Measurements from ENCODE around the gene LAPTM5.
"Not testable (repeated sequence)": the region's sequence is repeated elsewhere in the genome, so short reads cannot be mapped to it uniquely, and the experiment has no call there.

DNA sequence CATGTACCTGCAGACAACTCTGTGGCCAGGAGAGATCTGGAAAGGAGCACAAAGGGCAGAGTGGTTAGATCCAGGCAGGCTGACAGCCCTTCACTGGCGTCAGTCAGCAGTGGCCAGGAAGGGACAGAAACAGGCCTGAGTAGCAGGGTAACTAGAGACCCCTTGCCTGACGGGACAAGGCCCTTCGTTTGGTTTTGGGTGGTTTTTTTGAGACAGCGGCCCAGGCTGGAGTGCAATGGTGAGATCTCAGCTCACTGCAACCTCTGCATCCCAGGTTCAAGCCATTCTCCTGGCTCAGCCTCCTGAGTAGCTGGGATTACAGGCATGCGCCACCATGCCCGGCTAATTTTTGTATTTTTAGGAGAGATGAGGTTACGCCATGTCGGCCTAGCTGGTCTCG, 69.1 kb downstream of the LAPTM5 start:
- TF ChIP-seq, protein P1, sequence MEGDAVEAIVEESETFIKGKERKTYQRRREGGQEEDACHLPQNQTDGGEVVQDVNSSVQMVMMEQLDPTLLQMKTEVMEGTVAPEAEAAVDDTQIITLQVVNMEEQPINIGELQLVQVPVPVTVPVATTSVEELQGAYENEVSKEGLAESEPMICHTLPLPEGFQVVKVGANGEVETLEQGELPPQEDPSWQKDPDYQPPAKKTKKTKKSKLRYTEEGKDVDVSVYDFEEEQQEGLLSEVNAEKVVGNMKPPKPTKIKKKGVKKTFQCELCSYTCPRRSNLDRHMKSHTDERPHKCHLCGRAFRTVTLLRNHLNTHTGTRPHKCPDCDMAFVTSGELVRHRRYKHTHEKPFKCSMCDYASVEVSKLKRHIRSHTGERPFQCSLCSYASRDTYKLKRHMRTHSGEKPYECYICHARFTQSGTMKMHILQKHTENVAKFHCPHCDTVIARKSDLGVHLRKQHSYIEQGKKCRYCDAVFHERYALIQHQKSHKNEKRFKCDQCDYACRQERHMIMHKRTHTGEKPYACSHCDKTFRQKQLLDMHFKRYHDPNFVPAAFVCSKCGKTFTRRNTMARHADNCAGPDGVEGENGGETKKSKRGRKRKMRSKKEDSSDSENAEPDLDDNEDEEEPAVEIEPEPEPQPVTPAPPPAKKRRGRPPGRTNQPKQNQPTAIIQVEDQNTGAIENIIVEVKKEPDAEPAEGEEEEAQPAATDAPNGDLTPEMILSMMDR (IDR thresholded peaks at IDR 0.05): not testable (repeated sequence)
- not testable (repeated sequence) for TF ChIP-seq EZH2 (IDR thresholded peaks at IDR 0.05; ENCODE audit: borderline replicate concordance, insufficient read depth, low read depth, low read length, poor library complexity, severe bottlenecking)

Data from B cell (primary cell).